SK-N-SH (cell line): ENCODE results near the gene RBSN. TPM values are rescaled to one million over a fixed set of nuclear protein-coding genes. Genes with fewer than 3 reads are reported as not detected.
A peak's percentile ranks its signal among the peaks of the same experiment; 100 is the strongest.

Experiments
- CTCF ChIA-PET: fragments of 300-600, 350-600 bp; formaldehyde crosslinking; extraction: SDS; loops from one replicate; lab custom pipeline; 2021; lab: Yijun Ruan, JAX
- POLR2A ChIA-PET: fragments of 350-600 bp; sonication (Branson Sonifier 250); formaldehyde crosslinking; extraction: SDS; loops from one replicate; lab custom pipeline; 2020; ENCODE audit warnings: antibody characterized with exemption, inconsistent platforms; lab: Yijun Ruan, JAX
- DNase-seq: peaks from one replicate; pipeline ENCODE4 v3.0.0; 2012
- H2AFZ ChIP-seq: fragments of 200-600 bp; sonication (generic); 2 replicates; pipeline ENCODE4 v1.8.1; 2016; ENCODE audit warnings: antibody characterized with exemption, mild to moderate bottlenecking, low read depth
- H3F3A ChIP-seq: fragments of 200-600 bp; sonication (generic); replicated peaks from 2 replicates; pipeline ENCODE3; 2016; ENCODE audit warnings: antibody characterized with exemption, mild to moderate bottlenecking; ENCODE audit not compliant: insufficient read depth
- H3K27ac ChIP-seq, 2 experiments: fragments of 200-500 bp in 1 of 2; fragments of 200-600 bp in 1 of 2; sonication (Bioruptor generic) in 1 of 2; sonication (generic), shearing (Covaris generic) in 1 of 2; 2 replicates each; pipeline versions ENCODE4 v1.5.1 to v1.6.1; 2014 to 2016; ENCODE audit warnings: low read depth in 2 of 2, inconsistent platforms in 1 of 2, low read length in 1 of 2, mild to moderate bottlenecking in 1 of 2, mixed read lengths in 1 of 2
- H3K27me3 ChIP-seq: fragments of 200-600 bp; sonication (generic), shearing (Covaris generic); 2 replicates; pipeline ENCODE4 v1.6.1; 2016; ENCODE audit warnings: mixed run types; ENCODE audit not compliant: insufficient read depth
- H3K36me3 ChIP-seq, 2 experiments: fragments of 200-500 bp in 1 of 2; fragments of 200-600 bp in 1 of 2; sonication (Bioruptor generic) in 1 of 2; sonication (generic) in 1 of 2; replicated peaks in 1 of 2; 2 replicates each; pipeline versions ENCODE3 to v1.5.1; 2014 to 2016; ENCODE audit warnings: low read length in 1 of 2, mild to moderate bottlenecking in 1 of 2; ENCODE audit not compliant: insufficient read depth in 2 of 2, control insufficient read depth in 1 of 2
- H3K4me1 ChIP-seq, 2 experiments: fragments of 200-500 bp in 1 of 2; fragments of 200-600 bp in 1 of 2; sonication (Bioruptor generic) in 1 of 2; sonication (generic), shearing (Covaris generic) in 1 of 2; 2 replicates each; pipeline versions ENCODE4 v1.5.1 to v1.6.1; 2014 to 2016; ENCODE audit warnings: low read depth in 1 of 2, low read length in 1 of 2, mixed run types in 1 of 2; ENCODE audit not compliant: insufficient read depth in 2 of 2, control insufficient read depth in 1 of 2
- H3K4me2 ChIP-seq: fragments of 200-600 bp; sonication (generic), shearing (Covaris generic); 2 replicates; pipeline ENCODE4 v1.6.1; 2017; ENCODE audit warnings: mixed run types
- H3K4me3 ChIP-seq, 2 experiments: fragments of 200-500 bp in 1 of 2; fragments of 200-600 bp in 1 of 2; sonication (Bioruptor generic) in 1 of 2; sonication (generic), shearing (Covaris generic) in 1 of 2; 2 replicates each; pipeline versions ENCODE4 v1.5.1 to v1.8.1; 2014 to 2016; ENCODE audit warnings: low read depth in 2 of 2, inconsistent platforms in 1 of 2, low read length in 1 of 2, mild to moderate bottlenecking in 1 of 2, mixed read lengths in 1 of 2, moderate library complexity in 1 of 2
- H3K79me2 ChIP-seq: fragments of 200-600 bp; sonication (generic); 2 replicates; pipeline ENCODE4 v1.8.1; 2017; ENCODE audit warnings: mild to moderate bottlenecking; ENCODE audit not compliant: insufficient read depth
- H3K9ac ChIP-seq: fragments of 200-600 bp; sonication (generic); 2 replicates; pipeline ENCODE4 v1.6.1; 2017; ENCODE audit warnings: mixed run types
- H3K9me2 ChIP-seq: fragments of 200-600 bp; sonication (generic); 2 replicates; pipeline ENCODE4 v1.6.1; 2017; ENCODE audit warnings: mixed run types
- H3K9me3 ChIP-seq: fragments of 200-600 bp; sonication (generic); 2 replicates; pipeline ENCODE4 v1.6.1; 2017; ENCODE audit warnings: mixed run types, mild to moderate bottlenecking, moderate library complexity
- H4K20me1 ChIP-seq: fragments of 200-600 bp; sonication (generic); 2 replicates; pipeline ENCODE4 v1.6.1; 2017; ENCODE audit warnings: mild to moderate bottlenecking, mixed run types; ENCODE audit not compliant: insufficient read depth
- CHD2 ChIP-seq: fragments of 150-350 bp; IDR thresholded peaks from 2 replicates; pipeline ENCODE4 v1.6.1; 2018; ENCODE audit warnings: low read length; ENCODE audit not compliant: partially characterized antibody
- ELF1 ChIP-seq: IDR thresholded peaks from 2 replicates; pipeline ENCODE4 v1.4.0; 2012
- EP300 ChIP-seq, 2 experiments: IDR thresholded peaks; 2 replicates each; pipeline versions ENCODE4 v1.4.0 to v1.6.1; 2012; ENCODE audit warnings: borderline replicate concordance in 1 of 2, low read depth in 1 of 2, low read length in 1 of 2
- FOSL2 ChIP-seq: IDR thresholded peaks from 2 replicates; pipeline ENCODE4 v1.4.0; 2012; ENCODE audit warnings: low read depth, mild to moderate bottlenecking, moderate library complexity, borderline replicate concordance
- FOXM1 ChIP-seq: IDR thresholded peaks from 2 replicates; pipeline ENCODE4 v1.4.0; 2012; ENCODE audit warnings: low read depth, mild to moderate bottlenecking
- GABPA ChIP-seq: IDR thresholded peaks from 2 replicates; pipeline ENCODE4 v1.4.0; 2012; ENCODE audit warnings: low read depth, mild to moderate bottlenecking
- GATA2 ChIP-seq: sonication (generic); formaldehyde crosslinking; IDR thresholded peaks from 2 replicates; pipeline ENCODE4 v1.5.0; 2020; ENCODE audit warnings: mild to moderate bottlenecking, missing genetic modification reagents
- MAX ChIP-seq: IDR thresholded peaks from 2 replicates; pipeline ENCODE4 v1.4.0; 2012; ENCODE audit warnings: low read depth
- PBX3 ChIP-seq: IDR thresholded peaks from 2 replicates; pipeline ENCODE4; 2012
- RCOR1 ChIP-seq: fragments of 150-350 bp; IDR thresholded peaks from 2 replicates; pipeline ENCODE4 v1.6.1; 2017; ENCODE audit warnings: antibody characterized with exemption, low read length
- RFX5 ChIP-seq: IDR thresholded peaks from 2 replicates; pipeline ENCODE4 v1.6.1; 2012; ENCODE audit warnings: mild to moderate bottlenecking, improper control_type of control experiment, low read length
- SIN3A ChIP-seq: IDR thresholded peaks from 2 replicates; pipeline ENCODE4 v1.6.1; 2012; ENCODE audit warnings: low read depth, mild to moderate bottlenecking, low read length, moderate library complexity, borderline replicate concordance
- SMC3 ChIP-seq: IDR thresholded peaks from 2 replicates; pipeline ENCODE4 v1.6.1; 2012; ENCODE audit warnings: low read depth, low read length, improper control_type of control experiment
- TAF1 ChIP-seq: IDR thresholded peaks from 2 replicates; pipeline ENCODE4 v1.6.1; 2012; ENCODE audit warnings: low read depth, mild to moderate bottlenecking, low read length, moderate library complexity, borderline replicate concordance
- TCF12 ChIP-seq: IDR thresholded peaks from 2 replicates; pipeline ENCODE4 v1.4.0; 2012
- USF2 ChIP-seq: fragments of 150-350 bp; IDR thresholded peaks from 2 replicates; pipeline ENCODE4 v1.6.1; 2017; ENCODE audit warnings: antibody characterized with exemption, low read length, low read depth, borderline replicate concordance
- ZBTB33 ChIP-seq: IDR thresholded peaks from 2 replicates; pipeline ENCODE4 v1.4.0; 2012; ENCODE audit warnings: low read depth, borderline replicate concordance
- WGBS: methylation state at CpG from one replicate; pipeline ENCODE4 v1.1.6; 2017; ENCODE audit warnings: low lambda C conversion rate; 5-methylcytosine and 5-hydroxymethylcytosine counted together
- polyA plus RNA-seq, 3 experiments: library from polyadenylated mRNA; depleted of rRNA; stranded (reverse); fragments of >200 nt; gene quantifications; 2 replicates each; pipeline ENCODE4 v1.2.3, GENCODE V29; 2012

Gene RBSN
- polyA plus RNA-seq, 1 of the 3 experiments (the other 2 are of a cell fraction): 4.7 TPM

GRCh38 chr3:15023719-15024118, 75.2 kb downstream of the RBSN start:
- 84% methylated on average over 2 of the region's 2 CpGs for WGBS
- Histone ChIP-seq H4K20me1 (no peaks in the 10 kb centered on the region), H3K9me2 (no peaks in the 10 kb centered on the region), H3K4me3 (no peak overlapping the region), H3F3A (no peaks in the 10 kb centered on the region), H3K79me2 (no peaks in the 10 kb centered on the region), H3K4me1 (peaks cover 0 to 24% of the 10 kb centered on the region in 2 experiments; a peak in 2 of 4 replicates), H2AFZ (no peak overlapping the region), H3K9me3 (no peaks in the 10 kb centered on the region), H3K27ac (peak overlapping the region in 1 of 2 experiments; percentile 95; a peak in 2 of 4 replicates), H3K4me2 (no peak overlapping the region), H3K36me3 (peaks cover 63 to 68% of the 10 kb centered on the region in 2 experiments), H3K27me3 (no peaks in the 10 kb centered on the region), H3K9ac (no peak overlapping the region)
- peak; percentile 72 for DNase-seq
- ChIA-PET CTCF (interaction anchor here (0.8 to 1.4 kb wide), 5 partner anchors 9 to 76 kb away, joined by 3 to 6 read pairs (median 4); partner anchors contain the start of gene NR2C2), POLR2A (interaction anchor here (1.4 to 1.7 kb wide), 2 partner anchors 75 to 77 kb away, joined by 4 to 5 read pairs; partner anchors contain the start of genes NR2C2 and RBSN)
- TF ChIP-seq RCOR1: peak; percentile 59; the same call in 1 of the 2 replicates
- TF ChIP-seq TCF12: no peak
- peak; percentile 24 for TF ChIP-seq CHD2
- no peak for TF ChIP-seq SMC3
- no peak for TF ChIP-seq FOXM1

GRCh38 chr3:15023249-15023648, 75.7 kb downstream of the RBSN start:
- Histone ChIP-seq H3K4me3 (no peak overlapping the region), H3K9me3 (no peaks in the 10 kb centered on the region), H3K27me3 (no peaks in the 10 kb centered on the region), H3K79me2 (no peaks in the 10 kb centered on the region), H3K4me1 (peaks cover 0 to 24% of the 10 kb centered on the region in 2 experiments; a peak in 2 of 4 replicates), H3K36me3 (peaks cover 58 to 64% of the 10 kb centered on the region in 2 experiments), H3K27ac (peak overlapping the region in 1 of 2 experiments; percentile 95; a peak in 2 of 4 replicates), H3K9me2 (no peaks in the 10 kb centered on the region), H2AFZ (no peak overlapping the region), H3K9ac (no peak overlapping the region), H3F3A (no peaks in the 10 kb centered on the region), H3K4me2 (no peak overlapping the region), H4K20me1 (no peaks in the 10 kb centered on the region)
- no peak for TF ChIP-seq SIN3A
- TF ChIP-seq RFX5: no peak
- TF ChIP-seq TAF1: no peak
- no peak for TF ChIP-seq PBX3
- TF ChIP-seq MAX: no peak
- no peak for TF ChIP-seq ZBTB33
- no peak for TF ChIP-seq ELF1
- TF ChIP-seq USF2: no peak
- TF ChIP-seq GABPA: no peak
- no peak for TF ChIP-seq EP300 (IDR thresholded peaks at IDR 0.05; ENCODE audit: borderline replicate concordance in 1 of 2, low read depth in 1 of 2, low read length in 1 of 2)
- TF ChIP-seq FOSL2: no peak
- TF ChIP-seq GATA2 (CRISPR knock-in tag): no peak
- WGBS: 46% methylated on average over 5 of the region's 5 CpGs
- peak; percentile 49 for DNase-seq
- ChIA-PET CTCF (interaction anchor here (0.8 to 1.4 kb wide), 6 partner anchors 10 to 97 kb away, joined by 3 to 6 read pairs (median 4); partner anchors contain the start of gene NR2C2), POLR2A (interaction anchor here (1.4 to 1.7 kb wide), 2 partner anchors 76 kb away, joined by 4 to 5 read pairs; partner anchors contain the start of genes NR2C2 and RBSN)
